HG02852 (cell line): ENCODE results near the gene FETUB.
"Not testable (repeated sequence)": the region's sequence is repeated elsewhere in the genome, so short reads cannot be mapped to it uniquely, and the experiment has no call there.

Source experiments
- ATAC-seq: cut with Tn5 transposase; IDR thresholded peaks from one replicate; pipeline ENCODE4 v1.9.1; 2021; ENCODE audit warnings: mild to moderate bottlenecking, moderate library complexity; ENCODE audit not compliant: unreplicated experiment

FETUB gene

DNA sequence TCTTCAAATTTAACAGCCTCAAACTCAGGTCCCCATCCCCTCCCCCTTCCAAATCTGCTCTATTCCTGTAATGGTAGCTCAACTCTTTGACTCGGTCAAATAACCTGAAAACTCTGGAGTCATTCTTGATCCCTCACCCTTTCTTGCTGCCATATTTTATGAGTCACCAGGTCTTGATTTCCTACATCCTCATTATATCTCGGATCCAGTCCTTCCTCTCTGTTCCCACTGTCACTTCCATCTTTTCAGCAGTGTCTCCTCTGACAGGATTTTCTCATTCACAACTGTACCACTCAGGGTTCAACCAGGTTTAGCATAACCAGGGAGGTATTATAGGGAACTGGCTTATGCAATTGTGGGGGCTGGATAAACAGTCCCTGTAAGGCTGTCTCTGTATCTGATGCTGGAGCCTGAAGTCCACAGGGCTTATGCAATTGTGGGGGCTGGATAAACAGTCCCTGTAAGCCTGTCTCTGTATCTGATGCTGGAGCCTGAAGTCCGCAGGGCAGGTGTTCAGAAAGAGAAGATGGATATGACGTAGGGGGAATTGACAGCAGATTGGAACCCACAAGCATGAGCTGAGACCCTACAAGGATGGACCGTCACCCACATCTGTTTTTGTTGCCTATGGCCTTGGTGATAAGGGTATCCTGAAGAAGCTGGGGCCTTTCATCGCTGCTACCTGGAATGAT, 9.1 kb upstream of the FETUB start:
- ATAC-seq, result no peak

DNA sequence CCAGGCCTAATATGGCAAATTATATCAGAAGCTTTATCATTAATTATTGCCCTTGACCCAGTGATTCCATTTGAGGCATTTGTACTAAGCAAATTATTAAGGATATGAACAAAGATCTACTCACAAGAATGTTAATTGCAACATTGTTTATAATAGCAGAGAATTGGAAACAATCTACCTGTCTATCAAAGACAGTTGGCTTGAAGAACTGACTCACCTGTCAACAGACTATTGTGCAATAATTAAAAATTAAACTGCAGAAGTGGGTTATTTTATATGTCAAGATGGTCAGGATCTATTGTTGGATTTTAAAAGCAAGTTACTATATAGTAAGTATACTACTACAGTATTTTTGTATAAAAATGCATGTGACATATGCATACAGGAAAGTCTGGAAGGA, 6.7 kb upstream of the FETUB start:
- ATAC-seq, result no peak

DNA sequence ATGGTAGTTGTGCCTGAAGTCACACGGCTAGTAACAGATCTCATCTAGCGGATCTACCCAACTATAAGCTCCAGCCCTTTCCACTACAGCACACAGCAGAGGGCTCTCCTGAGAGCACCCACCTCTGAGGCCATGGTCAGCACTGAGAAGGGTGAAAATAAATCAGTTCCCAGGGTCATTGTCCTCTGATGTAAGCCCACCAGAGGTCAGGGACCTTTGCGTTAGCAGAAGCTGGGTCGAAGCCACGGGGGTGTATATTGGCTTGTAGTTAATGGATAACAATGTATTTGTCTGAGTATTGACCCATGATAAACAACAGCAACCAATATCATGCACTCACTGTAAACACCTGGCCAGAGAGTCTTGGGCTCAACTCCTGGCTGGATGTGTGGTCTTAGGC, 6.0 kb upstream of the FETUB start:
- ATAC-seq, result not testable (repeated sequence)

DNA sequence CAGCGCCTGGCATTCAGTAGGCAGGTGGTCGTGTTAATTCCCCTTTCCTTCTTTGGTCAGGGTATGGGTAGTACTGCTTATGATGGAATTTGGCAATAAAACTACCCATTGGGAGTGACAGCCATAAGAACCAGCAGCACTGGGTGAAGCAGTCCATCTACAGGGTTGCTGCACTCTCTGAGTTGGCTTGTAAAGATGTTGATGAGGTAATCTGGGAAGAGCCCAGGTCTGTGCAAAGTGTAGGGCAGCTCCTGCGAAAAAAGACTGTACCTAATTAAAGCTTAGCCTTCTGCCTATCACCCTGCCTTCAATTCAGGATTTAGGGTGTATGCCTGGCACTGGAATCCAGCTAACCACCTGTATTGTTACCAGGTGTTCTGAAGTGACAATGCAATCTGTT, 4.7 kb upstream of the FETUB start:
- ATAC-seq, result no peak

DNA sequence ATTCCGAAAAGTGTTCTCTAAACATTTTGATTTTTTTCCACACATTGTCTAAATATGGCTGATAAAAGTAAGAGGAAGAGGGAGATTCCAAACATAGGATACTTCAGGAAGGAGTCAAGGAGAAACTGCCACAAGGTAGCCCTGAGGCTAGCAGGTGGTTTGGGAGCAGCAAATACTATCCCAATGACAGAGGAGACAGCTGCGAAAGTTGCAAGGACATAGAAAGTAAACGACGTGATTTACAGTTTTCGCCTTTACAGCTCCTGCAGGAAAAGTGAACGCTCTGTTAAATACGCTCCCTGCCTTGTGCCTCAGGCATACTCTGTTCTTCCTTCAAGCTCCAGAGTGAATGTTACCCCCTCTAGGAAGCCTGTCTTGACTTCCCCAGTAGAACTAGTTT, 3.7 kb upstream of the FETUB start:
- ATAC-seq, result no peak

DNA sequence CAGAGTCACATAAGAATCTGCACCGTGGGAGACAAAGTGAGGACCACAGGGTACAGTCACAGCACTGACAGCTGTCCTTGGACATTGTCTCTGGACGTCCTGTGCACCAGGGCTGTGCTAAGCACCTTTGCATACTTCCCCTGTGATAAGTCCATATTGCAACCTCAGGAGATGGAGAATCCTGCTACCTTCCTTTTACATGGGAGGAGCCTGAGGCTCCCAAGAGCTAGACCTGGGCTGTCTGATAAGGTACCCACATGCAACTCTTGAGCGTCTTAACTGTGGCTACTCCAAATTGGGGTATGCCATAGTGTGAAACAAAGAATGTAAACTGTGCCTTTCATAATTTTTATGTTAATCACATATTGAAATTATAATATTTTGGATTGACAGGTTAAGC, 2.5 kb upstream of the FETUB start:
- no peak for ATAC-seq

DNA sequence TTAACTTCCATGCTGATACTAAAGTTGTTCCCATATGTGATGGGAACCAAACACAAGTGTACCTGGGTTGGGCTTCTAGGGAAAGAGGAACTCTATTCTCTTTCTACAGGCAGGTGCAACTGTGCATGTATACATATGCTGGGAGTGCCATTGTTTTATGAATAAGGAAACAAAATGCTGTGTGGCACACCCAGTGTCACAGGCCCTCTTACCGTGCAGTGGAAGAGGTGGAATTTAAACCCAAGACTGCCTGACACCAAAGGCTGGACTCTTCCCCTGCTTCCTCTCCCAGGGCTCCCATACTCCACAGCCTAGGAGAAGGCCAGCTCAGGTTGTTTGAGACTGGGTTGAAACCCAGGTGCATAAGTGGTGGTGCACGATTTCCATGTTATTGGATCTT, 1.9 kb upstream of the FETUB start:
- ATAC-seq, result no peak

DNA sequence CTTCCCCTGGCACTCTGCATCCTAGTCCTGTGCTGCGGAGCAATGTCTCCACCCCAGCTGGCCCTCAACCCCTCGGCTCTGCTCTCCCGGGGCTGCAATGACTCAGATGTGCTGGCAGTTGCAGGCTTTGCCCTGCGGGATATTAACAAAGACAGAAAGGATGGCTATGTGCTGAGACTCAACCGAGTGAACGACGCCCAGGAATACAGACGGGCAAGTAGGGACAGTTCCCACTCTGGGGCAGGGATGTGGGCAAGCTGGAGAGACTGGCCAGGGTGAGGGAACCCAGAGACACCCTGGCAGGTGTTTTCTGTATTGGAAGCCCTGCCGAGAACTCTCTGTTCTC, 247 bp downstream of the FETUB start:
- ATAC-seq, result no peak

DNA sequence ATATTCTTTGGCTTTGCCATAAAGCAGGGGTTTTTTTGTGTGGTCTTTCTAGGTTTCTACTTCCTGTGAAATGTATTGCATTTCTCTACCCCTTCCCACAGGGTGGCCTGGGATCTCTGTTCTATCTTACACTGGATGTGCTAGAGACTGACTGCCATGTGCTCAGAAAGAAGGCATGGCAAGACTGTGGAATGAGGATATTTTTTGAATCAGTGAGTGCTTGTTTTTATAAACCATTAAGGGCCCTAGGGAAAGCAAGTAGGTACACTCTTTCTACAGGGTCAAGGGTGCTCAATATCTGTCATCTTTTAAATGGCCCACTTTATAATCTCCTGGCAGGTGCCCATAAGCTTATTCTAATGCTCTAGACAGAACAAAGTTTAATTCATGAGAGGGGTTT, 730 bp downstream of the FETUB start:
- ATAC-seq, result no peak

DNA sequence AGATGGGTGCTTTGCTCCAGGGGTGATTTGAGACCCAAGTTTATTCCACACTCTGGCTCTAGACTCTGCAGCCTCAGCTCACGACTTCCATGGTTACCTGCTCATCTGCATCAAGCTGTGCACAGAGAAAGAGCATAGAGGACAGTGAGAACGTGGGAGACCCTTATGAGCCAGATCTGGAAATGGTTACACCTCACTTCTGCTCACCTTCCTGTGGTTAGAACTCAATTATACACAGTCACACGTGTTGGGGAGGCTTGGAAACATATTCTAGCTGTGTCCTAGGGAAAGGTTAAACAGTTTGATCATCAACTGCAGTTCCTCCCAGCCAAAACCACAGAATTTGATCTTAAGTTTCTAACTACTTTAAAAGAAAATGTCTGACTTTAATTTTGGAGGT, 1.8 kb downstream of the FETUB start:
- no peak for ATAC-seq

DNA sequence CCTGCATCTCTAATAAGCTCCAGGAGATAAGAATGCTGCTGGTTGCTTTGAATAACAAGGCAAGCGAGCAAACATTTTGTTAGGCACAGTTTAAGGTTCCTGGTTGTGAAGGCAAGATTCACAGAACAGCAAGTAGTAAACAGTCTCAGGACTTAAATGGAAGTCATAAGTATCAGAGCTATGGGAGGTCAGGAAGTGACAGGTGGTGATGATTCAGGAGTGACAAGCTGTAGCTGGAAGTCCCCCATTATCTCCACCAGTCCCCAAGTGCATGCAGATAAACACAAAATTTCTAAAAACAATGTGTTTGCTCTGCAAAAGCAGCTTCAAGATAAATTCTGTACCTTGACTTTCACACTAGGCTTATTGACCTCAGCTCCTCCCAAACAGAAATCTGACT, 3.3 kb downstream of the FETUB start:
- no peak for ATAC-seq

DNA sequence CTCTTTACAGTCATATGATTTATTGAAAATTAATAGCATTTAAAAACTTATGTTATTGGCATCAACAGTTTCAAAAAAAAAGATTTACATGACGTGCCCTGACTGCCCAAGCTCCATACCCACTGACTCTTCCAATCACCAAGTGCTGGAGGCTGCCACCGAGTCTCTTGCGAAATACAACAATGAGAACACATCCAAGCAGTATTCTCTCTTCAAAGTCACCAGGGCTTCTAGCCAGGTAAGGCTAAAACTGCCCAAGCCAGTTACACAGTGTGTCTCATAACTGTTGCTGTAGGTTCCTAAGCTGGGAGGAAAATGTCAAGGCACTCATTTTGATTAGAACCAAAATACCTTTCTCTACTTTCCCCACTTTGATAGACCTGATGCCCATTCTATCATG, 4.5 kb downstream of the FETUB start:
- ATAC-seq, result no peak

DNA sequence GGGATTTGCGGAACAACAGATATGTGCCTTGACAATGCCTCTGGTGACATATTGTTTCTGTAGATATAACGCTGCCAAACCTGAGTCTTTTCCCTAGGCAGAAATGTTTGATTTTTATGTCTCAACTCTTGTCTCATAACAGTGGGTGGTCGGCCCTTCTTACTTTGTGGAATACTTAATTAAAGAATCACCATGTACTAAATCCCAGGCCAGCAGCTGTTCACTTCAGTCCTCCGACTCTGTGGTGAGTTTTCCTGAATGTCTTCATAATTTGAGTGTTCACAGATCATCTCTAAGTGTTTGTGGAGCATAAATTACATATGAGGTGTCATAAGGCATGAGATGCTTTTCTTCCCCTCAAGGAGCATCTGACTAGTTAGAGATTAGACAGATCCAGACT, 5.9 kb downstream of the FETUB start:
- no peak for ATAC-seq

DNA sequence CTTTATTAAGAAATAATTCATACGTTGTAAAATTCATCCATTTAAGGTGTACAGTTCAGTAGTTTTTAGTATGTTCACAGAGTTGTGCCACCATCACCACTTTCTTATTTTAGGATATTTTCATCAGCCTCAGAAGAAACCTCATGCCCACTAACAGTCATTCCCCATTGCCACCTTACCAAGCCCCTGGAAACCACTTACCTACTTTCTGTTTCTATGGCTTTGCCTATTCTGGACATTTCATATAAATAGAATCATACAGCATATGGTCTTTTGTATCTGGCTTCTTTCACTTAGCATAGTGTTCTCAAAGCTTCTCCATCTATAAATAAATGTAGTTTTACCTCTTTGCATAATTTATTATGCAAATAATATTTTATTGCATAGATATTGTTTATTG, 6.6 kb downstream of the FETUB start:
- ATAC-seq, result no peak

DNA sequence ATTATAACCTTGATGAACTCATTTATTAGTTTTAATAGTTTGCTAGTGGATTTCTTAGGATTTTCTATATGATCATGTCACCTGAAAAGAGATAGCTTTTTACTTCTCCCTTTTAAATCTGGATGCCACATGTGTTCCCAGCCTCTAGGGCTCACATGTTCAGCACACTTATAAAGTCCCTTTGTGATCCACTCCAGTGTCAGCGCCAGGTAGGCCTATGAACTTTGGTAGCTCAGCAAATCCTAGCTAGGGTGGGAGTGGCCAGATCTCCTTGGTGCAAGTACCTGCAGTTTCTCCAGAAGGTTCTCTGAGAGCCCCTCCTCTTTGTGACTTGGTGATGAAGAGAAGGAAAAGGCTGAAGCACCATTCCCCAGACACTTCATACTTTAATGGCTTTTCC, 8.7 kb downstream of the FETUB start:
- no peak for ATAC-seq

DNA sequence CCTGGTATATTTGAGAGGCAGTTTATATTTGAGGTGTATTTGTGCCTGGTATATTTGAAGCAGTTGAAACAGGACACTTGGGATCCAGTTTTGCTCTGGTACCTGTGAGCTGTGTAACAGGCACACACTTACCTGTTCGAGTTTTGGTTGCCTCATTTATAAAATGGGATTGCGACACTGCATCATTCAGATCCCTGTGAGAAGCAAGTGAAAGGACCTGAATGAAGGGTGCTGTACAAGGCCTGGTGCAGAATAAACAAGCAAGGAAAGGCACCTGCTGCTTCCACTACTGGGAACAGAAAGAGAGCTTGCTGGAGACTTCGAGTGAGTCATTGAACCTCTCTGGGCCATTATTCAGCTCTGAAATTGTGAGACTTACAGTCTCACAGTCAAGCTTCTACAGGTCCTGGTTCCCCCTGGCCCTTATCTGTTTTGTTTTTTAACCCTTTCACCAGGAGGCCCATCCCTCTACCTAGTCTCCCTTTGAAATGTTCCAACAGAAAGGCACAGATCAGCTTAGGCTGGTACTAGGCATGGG, 11.5 kb downstream of the FETUB start:
- no peak for ATAC-seq

DNA sequence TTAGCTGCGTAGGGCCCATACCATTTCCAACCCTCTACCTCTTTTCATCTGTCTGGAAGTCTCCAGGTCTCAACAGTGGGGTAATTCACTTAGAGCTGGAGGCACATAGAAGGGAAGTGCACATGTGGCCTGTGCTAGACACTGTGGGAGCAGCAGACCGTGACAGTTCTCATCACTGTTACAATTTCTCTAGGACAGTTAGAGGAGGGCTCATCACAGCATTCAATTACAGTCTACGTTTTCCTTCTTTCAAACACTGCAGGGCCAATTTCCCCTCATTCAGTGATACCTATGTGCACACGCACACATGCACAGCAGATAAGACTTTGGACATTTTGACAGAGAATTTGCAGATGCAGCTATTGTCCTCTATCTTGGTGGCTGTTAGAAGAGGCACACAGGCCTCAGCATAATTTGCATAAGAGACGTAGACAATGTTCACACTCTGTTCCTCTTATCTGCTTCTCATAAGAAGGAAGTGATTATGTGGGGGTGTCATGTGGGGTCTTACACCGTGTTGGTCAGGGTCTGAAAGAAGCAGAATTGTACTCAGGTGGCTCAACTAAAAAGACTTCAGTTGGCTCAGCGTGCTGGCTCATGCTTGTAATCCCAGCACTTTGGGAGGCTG, 13.0 kb downstream of the FETUB start:
- ATAC-seq, result peak; percentile 96

DNA sequence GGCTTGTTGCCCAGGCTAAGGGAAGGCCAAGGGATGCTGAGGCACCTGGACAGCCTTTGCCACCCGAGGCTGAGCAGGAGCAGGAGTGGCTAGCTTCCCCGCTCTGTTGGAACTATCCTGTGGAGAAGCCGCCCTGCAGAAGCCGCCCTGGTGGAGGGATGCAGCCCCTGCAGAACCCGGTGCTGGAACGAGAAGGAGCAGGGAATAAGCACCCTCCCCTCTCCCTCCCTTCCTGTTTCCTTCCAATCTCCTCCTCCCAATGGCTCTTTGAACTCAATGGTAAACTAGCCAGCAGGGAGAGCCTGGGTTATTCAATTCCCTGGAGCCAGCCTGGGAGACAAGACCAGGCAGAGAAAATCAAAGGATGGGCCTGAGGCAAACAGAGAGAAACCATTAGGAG, 13.8 kb downstream of the FETUB start:
- no peak for ATAC-seq

DNA sequence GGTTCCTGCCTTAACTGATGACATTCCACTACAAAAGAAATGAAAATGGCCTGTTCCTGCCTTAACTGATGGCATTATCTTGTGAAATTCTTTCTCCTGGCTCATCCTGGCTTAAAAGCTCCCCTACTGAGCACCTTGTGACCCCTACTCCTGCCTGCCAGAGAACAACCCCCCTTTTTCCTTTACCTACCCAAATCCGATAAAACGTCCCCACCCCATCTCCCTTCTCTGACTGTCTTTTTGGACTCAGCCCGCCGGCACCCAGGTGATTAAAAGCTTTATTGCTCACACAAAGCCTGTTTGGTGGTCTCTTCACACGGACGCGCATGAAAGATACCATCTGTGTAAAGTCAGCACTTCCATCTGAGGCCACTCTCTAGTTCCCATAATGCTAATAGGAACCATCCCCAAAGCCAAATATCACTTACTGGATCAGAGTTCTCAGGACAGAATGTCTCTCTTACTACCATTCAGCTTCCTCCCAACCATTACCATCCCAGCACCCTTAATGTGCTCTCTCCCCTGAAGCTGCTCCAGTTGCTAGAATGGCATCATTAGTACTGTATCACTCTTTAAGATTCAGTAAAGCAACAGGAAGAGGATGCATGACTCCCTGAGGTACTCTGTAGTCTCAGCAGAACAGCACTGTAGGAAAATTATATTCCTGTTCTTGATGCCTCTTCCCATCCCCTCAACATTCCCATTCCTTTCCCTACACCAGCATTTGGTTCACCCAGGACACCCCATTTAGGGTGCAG, 23.3 kb downstream of the FETUB start:
- ATAC-seq, result no peak

DNA sequence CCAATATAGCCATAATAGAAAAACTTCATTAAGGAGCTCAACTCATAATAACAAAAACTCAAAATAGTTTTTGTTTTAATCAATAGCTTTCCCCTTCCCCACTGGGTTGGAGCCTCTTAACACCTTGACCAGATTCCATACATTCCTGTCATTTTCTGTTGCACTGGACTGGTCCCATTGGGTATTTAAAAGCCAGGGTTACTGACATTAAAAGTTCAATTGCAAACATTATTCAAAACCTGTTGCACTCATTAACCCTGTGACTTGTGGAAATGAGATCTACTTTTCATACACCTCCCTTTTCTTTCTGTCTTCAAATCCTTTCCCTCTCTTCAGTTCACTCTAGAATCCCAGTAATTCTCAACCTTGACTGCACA, 23.9 kb downstream of the FETUB start:
- no peak for ATAC-seq

DNA sequence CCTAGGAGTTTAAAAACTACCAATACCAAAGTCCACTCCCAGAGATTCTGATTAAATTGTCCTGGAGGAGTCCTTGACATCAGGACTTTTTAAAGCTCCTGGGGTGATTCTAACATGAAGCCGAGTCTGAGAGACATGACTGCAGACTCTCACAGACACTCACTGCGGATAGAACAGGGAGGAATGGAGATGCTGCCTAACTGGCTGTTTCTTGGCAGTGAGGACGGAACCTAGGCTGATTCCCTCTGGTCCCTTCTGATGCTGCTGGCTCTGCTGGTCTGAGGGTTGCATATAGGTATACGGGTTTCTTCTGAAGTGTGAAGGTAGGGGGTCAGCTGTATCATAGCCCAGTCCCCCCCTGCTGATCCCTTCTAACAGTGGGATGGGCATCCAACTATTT, 24.3 kb downstream of the FETUB start:
- no peak for ATAC-seq

DNA sequence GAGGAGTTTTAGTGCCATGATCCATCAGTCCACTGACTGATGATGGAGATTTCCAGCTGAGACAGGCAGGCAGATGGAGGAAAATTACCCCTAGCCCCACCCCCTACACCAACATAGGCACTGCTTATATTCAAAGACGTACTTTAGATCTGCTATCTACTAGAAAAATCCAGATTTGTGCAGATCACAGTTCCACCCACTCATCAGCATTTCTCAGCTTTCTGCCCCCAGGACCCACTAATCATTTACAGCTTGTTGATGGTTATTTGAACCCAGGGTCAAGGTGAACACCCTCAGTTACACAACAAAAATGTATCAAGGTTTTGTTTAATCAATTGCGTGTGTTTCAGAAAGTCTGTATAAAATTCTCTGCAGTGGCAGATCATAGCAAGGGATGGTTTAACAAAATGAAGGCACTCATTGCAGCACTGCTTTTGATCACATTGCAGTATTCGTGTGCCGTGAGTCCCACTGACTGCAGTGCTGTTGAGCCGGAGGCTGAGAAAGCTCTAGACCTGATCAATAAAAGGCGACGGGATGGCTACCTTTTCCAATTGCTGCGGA, 25.5 kb downstream of the FETUB start, which contains the start of gene HRG:
Gene HRG (plus strand): TSS at position 390 of the 564 bp plus-strand sequence. CDS start 18 bp downstream, at position 408.
- ATAC-seq, result no peak
